ENCODE results near the gene CDH16.
A peak's percentile ranks its signal among the peaks of the same experiment; 100 is the strongest.
"Not testable (repeated sequence)": the region's sequence is repeated elsewhere in the genome, so short reads cannot be mapped to it uniquely, and the experiment has no call there.

Gene CDH16, protein sequence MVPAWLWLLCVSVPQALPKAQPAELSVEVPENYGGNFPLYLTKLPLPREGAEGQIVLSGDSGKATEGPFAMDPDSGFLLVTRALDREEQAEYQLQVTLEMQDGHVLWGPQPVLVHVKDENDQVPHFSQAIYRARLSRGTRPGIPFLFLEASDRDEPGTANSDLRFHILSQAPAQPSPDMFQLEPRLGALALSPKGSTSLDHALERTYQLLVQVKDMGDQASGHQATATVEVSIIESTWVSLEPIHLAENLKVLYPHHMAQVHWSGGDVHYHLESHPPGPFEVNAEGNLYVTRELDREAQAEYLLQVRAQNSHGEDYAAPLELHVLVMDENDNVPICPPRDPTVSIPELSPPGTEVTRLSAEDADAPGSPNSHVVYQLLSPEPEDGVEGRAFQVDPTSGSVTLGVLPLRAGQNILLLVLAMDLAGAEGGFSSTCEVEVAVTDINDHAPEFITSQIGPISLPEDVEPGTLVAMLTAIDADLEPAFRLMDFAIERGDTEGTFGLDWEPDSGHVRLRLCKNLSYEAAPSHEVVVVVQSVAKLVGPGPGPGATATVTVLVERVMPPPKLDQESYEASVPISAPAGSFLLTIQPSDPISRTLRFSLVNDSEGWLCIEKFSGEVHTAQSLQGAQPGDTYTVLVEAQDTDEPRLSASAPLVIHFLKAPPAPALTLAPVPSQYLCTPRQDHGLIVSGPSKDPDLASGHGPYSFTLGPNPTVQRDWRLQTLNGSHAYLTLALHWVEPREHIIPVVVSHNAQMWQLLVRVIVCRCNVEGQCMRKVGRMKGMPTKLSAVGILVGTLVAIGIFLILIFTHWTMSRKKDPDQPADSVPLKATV

DNA sequence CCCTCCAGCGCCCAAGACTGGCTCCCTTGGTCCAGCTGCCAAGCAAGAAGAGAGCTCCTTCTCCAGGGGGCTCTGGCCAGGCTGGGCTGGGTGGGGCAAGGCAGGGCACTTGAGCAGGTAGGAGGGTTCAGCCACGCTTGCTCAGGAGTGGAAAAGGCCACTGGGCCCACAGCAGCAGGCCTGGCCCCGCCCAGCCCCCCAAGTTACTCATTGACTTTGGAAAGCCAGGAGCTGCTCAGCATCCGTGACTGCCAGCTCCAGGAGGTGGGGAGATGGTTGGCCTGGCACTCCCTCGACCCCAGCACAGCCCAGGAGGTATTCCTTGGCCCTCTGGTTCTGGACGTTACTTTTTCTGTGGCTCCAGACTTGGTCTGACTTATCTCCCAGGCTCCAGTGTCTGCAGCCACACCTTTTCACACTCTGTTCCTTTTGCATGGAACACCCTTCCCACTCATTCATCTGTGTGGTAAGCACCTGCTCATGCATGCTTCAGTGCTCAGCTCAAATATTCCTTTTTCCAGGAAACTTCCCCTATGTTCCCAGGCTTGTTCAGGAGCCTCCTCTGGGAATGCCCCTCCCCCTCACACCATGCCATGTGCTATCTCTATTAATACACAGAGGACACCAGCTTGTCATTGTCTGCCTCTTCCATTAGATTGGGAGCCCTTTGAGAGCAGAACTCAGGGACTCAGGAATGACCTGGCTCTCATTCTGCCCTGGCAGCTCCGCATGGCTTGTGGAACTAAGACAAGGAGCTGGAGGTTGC, at the start of gene CDH16:
Gene CDH16, minus strand, starts transcription at position 83 of the 766 bp plus-strand sequence. CDS start 820 bp downstream, outside the sequence.
- no peak for DNase-seq (ENCODE audit: low read depth)

DNA sequence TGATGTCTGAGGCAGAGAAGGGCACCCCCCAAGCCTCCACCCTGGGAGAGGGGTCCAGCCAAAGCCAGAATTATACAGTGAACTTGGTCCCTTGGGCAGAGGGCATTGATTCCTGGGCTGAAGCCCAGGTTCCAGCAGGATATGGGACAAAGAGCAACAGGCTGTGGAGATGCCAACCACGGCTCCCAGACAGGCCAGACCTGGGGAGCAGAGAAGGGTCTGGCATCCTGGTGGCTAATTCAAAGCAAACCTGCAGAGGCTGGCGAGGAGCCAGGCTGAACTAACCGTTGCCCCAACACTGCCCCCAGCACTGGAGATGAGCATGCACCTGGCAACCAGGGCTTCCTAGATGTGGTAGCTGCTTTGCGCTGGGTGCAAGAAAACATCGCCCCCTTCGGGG, 45.4 kb upstream of the CDH16 start:
- DNase-seq (ENCODE audit: low read depth): no peak

- DNase-seq (ENCODE audit: low read depth): no peak
Measured at GRCh38 chr16:66961914-66962313, 43.2 kb upstream of the CDH16 start.

- peak; percentile 36 for DNase-seq (ENCODE audit: low read depth)
Measured at GRCh38 chr16:66961065-66961744, 42.5 kb upstream of the CDH16 start, which contains the start of gene CES3. TSS of gene CES3 (plus strand) at chr16:66961266. CDS start at chr16:66961308, 42 bp downstream.

- no peak for DNase-seq (ENCODE audit: low read depth)
Measured at GRCh38 chr16:66960270-66960669, 41.6 kb upstream of the CDH16 start.

DNA sequence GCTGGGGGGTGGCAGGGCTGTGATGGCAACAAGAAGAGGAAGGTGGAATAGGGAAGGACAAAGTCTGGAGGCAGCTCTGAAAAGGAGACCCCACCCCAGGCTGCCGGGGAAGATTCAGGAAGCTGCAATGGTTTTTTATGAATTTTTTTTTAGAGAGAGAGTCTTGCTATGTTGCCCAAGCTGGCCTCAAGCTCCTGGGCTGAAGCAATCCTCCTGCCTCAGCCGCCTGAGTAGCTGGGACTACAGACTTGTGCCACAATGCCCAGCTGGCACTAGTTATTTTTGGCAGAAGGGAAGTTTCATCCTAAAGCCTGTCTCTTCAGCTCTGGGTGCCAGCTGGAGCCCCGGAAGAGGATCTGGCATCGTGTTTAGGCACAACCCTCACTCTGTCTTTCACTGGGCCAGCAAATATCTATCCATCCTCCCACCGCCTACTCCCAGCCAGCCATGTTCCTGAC, 41.0 kb upstream of the CDH16 start:
- DNase-seq (ENCODE audit: low read depth): no peak

GRCh38 chr16:66958857-66959703, 40.4 kb upstream of the CDH16 start:
- no peak for DNase-seq (ENCODE audit: low read depth)

DNA sequence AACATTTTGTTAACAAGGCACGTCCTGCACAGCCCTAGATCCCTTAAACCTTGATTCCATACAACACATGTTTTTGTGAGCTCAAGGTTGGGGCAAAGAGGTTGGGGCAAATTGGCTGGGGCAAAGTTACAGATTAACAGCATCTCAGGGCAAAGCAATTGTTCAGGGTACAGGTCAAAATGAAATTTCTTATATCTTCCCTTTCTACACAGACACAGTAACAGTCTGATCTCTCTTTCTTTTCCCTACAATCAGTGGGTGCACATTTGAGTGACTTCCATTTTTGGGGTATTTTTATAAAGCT, 37.4 kb upstream of the CDH16 start:
- DNase-seq (ENCODE audit: low read depth): not testable (repeated sequence)

DNA sequence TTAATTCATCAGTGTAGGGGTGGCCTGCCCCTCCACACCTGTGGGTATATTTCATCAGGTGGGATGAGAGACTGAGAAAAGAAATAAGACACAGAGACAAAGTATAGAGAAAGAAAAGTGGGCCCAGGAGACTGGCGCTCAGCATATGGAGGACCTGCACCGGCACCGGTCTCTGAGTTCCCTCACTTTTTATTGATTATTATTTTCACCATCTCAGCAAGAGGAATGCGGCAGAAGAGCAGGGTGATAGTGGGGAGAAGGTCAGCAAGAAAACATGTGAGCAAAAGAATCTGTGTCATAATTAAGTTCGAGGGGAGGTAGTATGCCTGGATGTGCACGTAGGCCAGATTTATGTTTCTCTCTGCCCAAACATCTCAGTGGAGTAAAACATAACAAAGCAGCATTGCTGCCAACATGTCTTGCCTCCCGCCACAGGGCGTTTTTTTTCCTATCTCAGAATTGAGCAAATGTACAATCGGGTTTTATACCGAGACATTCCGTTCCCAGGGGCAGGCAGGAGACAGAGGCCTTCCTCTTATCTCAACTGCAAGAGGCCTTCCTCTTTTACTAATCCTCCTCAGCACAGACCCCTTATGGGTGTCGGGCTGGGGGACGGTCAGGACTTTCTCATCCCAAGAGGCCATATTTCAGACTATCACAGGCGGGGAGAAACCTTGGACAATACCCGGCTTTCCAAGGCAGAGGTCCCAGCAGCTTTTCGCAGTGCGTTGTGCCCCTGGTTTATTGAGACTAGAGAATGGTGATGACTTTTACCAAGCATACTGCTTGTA, 36.9 kb upstream of the CDH16 start:
- DNase-seq (ENCODE audit: low read depth): not testable (repeated sequence)

DNA sequence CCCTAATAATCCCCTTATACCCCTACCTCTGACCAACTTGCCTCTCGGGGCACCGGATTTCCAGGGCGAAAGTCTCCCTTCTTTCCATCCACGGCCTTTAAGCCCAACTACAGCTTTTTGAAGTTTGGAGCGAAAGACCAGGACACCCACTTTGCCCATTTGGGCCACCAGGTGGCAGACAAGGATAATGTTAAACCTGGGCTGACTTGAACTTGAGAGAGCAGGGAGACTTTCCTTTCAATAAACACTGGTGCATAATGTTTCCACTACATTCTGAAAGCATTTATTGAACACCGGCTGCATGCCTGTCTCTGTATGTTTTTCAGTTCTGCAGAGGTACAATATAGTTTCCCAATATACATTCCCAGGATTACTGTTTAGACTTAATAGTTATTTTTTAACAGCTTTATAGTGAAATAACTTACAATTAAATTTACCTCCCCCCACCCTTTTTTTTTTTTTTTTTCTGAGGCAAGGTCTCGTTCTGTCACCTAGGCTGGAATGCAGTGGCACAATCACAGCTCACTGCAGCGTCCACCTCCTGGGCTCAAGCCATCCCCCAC, 35.5 kb upstream of the CDH16 start:
- DNase-seq (ENCODE audit: low read depth): peak; percentile 58

GRCh38 chr16:66953462-66954096, 34.9 kb upstream of the CDH16 start:
- DNase-seq (ENCODE audit: low read depth): no peak

GRCh38 chr16:66952430-66953110, 33.9 kb upstream of the CDH16 start:
- no peak for DNase-seq (ENCODE audit: low read depth)

GRCh38 chr16:66950971-66951790, 32.5 kb upstream of the CDH16 start:
- DNase-seq (ENCODE audit: low read depth): no peak

DNA sequence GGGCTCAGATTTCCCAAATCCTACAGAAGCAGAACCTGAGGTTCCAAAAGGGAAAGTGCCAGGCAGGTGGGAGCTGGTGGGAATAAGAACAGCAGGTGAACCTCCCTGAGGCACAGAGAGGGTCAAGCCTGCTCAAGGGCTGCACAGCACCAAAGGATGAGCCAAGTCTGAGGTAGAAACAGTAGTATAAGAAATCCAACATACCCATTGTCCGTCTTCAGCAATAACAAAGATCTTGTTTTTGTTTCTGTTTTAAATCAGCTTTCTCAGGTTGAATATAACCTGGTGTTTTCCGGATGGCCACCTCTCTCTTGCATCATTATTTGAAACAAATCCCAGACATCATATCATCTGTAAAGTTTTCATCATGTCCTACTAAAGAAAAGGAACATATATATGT, 31.8 kb upstream of the CDH16 start:
- no peak for DNase-seq (ENCODE audit: low read depth)

- no peak for DNase-seq (ENCODE audit: low read depth)
Measured at GRCh38 chr16:66949472-66949871, 30.8 kb upstream of the CDH16 start.

DNA sequence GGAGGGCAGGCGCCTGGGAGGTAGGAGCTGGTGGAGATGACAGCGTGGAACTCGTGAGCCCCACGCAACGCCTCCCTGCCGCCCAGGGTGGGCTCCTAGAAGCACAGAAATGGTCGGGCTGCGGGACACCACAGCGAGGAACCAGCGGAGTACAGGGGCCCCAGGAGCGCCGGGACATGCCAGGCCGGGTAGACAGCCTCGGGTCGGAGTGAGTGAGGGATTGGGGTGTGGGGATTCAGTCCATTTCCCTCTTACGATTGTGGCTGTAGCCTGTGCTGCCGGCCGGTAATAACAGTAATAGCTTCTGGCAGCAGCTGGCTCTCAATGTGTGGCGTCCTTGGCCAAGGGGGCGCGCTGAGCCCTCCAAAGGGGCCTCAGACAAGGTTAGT, 30.1 kb upstream of the CDH16 start:
- no peak for DNase-seq (ENCODE audit: low read depth)

GRCh38 chr16:66948134-66948836, 29.6 kb upstream of the CDH16 start:
- DNase-seq (ENCODE audit: low read depth): no peak

All from fibroblast of the conjunctiva (primary cell).